ENCODE data around the gene LSS. TPM values are rescaled to one million over a fixed set of nuclear protein-coding genes. Genes with fewer than 3 reads are reported as not detected.
"Not testable (repeated sequence)": the region's sequence is repeated elsewhere in the genome, so short reads cannot be mapped to it uniquely, and the experiment has no call there.

The LSS gene
- total RNA-seq, 1 donor from 2014 or later = 83.2 TPM

DNA sequence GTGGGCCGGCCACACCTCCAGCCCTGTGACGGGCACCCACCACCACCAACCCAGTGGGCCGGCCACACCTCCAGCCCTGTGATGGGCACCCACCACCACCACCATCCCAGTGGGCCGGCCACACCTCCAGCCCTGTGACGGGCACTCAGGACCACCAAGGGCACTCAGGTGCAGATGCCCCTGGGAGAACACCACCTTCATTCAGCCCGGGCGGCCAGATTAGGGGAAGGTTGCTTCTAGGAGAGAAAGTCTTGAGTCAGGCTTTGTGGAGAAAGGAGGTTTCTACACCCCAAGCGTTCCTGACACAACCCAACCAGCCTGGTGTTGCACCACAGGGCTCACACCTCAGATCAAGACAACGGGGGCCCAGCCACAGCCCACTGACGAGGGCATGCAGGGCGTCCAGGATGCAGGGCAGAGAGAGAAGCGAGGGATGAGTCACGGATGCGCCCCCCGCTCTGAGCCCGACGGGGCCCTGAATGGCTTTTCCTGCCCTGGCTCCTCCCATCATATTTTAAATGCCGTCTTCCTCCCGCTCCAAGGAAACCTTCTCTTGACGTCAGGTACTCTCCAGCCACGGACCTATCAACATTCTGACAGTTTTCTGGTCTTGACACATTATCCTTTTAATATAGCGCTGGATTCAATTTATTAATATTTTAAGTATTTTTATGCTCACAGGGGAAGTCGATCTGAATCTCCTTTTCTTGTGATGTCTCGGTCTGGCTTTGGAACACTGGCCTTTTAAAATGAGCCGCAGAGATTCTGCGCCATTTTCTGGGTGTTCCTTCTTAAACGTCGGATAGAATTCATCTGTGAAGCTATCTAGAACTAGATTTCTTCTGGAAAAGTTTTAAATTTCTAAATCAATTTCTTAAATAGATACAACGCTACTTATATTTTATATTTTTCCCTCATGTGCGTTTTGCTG lies 43.7 kb downstream of the LSS start:
- FAIRE-seq = no peak
- Histone ChIP-seq H3K4me2 (ENCODE audit: low read length) (peak overlapping the region; percentile 90), H2AFZ (ENCODE audit: low read depth, low read length) (peak overlapping the region; percentile 70), H3K9me3 (ENCODE audit: insufficient read depth, low read depth, low read length) (no peaks in the 10 kb centered on the region), H3K4me1 (ENCODE audit: insufficient read depth, low read length) (peaks cover 20% of the 10 kb centered on the region), H3K79me2 (ENCODE audit: insufficient read depth, low read length) (no peaks in the 10 kb centered on the region), H3K27me3 (ENCODE audit: insufficient read depth, low read length) (no peaks in the 10 kb centered on the region), H3K36me3 (ENCODE audit: insufficient read depth, low read length) (no peaks in the 10 kb centered on the region), H3K27ac (ENCODE audit: low read depth, low read length) (peak overlapping the region; percentile 55), H4K20me1 (ENCODE audit: insufficient read depth, low read length) (no peaks in the 10 kb centered on the region), H3K9ac (ENCODE audit: low read length) (peak overlapping the region; percentile 68), H3K4me3 (ENCODE audit: insufficient read depth, low read depth, low read length) (peak overlapping the region; percentile 64)
- TF ChIP-seq, protein P1, sequence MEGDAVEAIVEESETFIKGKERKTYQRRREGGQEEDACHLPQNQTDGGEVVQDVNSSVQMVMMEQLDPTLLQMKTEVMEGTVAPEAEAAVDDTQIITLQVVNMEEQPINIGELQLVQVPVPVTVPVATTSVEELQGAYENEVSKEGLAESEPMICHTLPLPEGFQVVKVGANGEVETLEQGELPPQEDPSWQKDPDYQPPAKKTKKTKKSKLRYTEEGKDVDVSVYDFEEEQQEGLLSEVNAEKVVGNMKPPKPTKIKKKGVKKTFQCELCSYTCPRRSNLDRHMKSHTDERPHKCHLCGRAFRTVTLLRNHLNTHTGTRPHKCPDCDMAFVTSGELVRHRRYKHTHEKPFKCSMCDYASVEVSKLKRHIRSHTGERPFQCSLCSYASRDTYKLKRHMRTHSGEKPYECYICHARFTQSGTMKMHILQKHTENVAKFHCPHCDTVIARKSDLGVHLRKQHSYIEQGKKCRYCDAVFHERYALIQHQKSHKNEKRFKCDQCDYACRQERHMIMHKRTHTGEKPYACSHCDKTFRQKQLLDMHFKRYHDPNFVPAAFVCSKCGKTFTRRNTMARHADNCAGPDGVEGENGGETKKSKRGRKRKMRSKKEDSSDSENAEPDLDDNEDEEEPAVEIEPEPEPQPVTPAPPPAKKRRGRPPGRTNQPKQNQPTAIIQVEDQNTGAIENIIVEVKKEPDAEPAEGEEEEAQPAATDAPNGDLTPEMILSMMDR (IDR thresholded peaks at IDR 0.05; ENCODE audit: insufficient read depth, low read depth, low read length) = no peak
- no peak for TF ChIP-seq EZH2 (IDR thresholded peaks at IDR 0.05; ENCODE audit: insufficient read depth, low read length)
- H3K4me1 Mint-ChIP-seq (ENCODE audit: low read depth, unreplicated experiment) = peaks cover 21% of the 10 kb centered on the region
- H3K27ac Mint-ChIP-seq (ENCODE audit: unreplicated experiment) = peak overlapping the region; percentile 26
- H3K9me3 Mint-ChIP-seq (ENCODE audit: unreplicated experiment) = no peaks in the 10 kb centered on the region
- DNase-seq (ENCODE audit: low read depth) = peak; percentile 90
- H3K27me3 Mint-ChIP-seq (ENCODE audit: low read depth, unreplicated experiment) = no peaks in the 10 kb centered on the region
- peaks cover 2% of the 10 kb centered on the region for H3K36me3 Mint-ChIP-seq (ENCODE audit: low read depth, unreplicated experiment)
- H3K4me3 Mint-ChIP-seq (ENCODE audit: unreplicated experiment) = peak overlapping the region; percentile 85

DNA sequence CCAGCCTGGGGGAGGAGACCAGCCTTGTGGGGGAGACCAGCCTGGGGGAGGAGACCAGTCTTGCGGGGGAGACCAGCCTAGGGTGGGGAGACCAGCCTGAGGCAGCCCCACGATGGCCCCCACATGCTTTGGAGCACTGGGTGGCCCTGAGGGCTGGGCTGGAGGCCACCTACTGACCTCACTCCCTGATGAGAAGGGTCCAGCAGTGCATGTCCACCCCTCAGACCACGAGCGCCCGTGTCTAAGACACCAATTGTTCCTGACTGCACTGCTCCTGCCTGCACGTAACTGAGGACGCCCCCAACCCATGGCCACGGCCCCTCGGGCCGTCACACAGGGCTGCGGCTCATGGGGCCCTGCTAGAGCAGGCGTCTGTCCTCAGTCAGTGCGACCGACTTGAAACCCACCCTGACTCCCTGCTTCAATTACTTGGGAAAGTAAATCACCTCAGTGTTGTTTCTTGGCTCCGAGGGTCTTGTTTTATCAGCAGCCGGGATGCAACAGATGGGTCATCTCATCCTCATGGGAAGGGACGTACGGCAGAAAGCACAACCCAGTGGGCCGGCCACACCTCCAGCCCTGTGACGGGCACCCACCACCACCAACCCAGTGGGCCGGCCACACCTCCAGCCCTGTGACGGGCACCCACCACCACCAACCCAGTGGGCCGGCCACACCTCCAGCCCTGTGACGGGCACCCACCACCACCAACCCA lies 44.5 kb downstream of the LSS start, which contains the start of gene SPATC1L:
Gene SPATC1L (minus strand): TSS at position 550 of the 715 bp plus-strand sequence. CDS start 1,643 bp downstream, outside the sequence.
- H3K36me3 Mint-ChIP-seq (ENCODE audit: low read depth, unreplicated experiment) = peaks cover 2% of the 10 kb centered on the region
- Histone ChIP-seq H3K9ac (ENCODE audit: low read length) (peak within 1 kb of the TSS; percentile 80), H4K20me1 (ENCODE audit: insufficient read depth, low read length) (no peaks in the 10 kb centered on the region), H3K27me3 (ENCODE audit: insufficient read depth, low read length) (no peaks in the 10 kb centered on the region), H3K79me2 (ENCODE audit: insufficient read depth, low read length) (no peaks in the 10 kb centered on the region), H3K4me2 (ENCODE audit: low read length) (peak within 1 kb of the TSS; percentile 94), H2AFZ (ENCODE audit: low read depth, low read length) (peak within 1 kb of the TSS; percentile 76), H3K4me3 (ENCODE audit: insufficient read depth, low read depth, low read length) (peak within 1 kb of the TSS; percentile 86), H3K9me3 (ENCODE audit: insufficient read depth, low read depth, low read length) (no peaks in the 10 kb centered on the region), H3K27ac (ENCODE audit: low read depth, low read length) (peak within 1 kb of the TSS; percentile 55), H3K36me3 (ENCODE audit: insufficient read depth, low read length) (no peaks in the 10 kb centered on the region), H3K4me1 (ENCODE audit: insufficient read depth, low read length) (peaks cover 13% of the 10 kb centered on the region)
- peak within 1 kb of the TSS; percentile 26 for H3K27ac Mint-ChIP-seq (ENCODE audit: unreplicated experiment)
- H3K4me3 Mint-ChIP-seq (ENCODE audit: unreplicated experiment) = peak within 1 kb of the TSS; percentile 86
- peak; percentile 77 for DNase-seq (ENCODE audit: low read depth)
- FAIRE-seq = no peak
- TF ChIP-seq, protein P1 (IDR thresholded peaks at IDR 0.05; ENCODE audit: insufficient read depth, low read depth, low read length) = no peak
- TF ChIP-seq EZH2 (IDR thresholded peaks at IDR 0.05; ENCODE audit: insufficient read depth, low read length) = no peak
- H3K27me3 Mint-ChIP-seq (ENCODE audit: low read depth, unreplicated experiment) = no peaks in the 10 kb centered on the region
- H3K4me1 Mint-ChIP-seq (ENCODE audit: low read depth, unreplicated experiment) = peaks cover 14% of the 10 kb centered on the region
- no peaks in the 10 kb centered on the region for H3K9me3 Mint-ChIP-seq (ENCODE audit: unreplicated experiment)

DNA sequence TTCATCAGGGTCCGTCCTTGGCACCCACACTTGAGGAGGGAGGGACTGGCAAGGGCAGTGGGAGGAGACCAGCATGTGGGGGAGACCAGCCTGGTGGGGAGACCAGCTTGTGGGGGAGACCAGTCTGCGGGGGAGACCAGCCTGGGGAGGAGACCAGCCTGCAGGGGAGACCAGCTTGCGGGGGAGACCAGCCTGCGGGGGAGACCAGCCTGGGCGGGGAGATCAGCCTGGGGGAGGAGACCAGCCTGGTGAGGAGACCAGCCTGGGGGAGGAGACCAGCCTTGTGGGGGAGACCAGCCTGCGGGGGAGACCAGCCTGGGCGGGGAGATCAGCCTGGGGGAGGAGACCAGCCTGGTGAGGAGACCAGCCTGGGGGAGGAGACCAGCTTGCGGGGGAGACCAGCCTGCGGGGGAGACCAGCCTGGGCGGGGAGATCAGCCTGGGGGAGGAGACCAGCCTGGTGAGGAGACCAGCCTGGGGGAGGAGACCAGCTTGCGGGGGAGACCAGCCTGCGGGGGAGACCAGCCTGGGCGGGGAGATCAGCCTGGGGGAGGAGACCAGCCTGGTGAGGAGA lies 45.2 kb downstream of the LSS start:
- DNase-seq (ENCODE audit: low read depth); H3K27ac Mint-ChIP-seq (ENCODE audit: unreplicated experiment); H3K9me3 Mint-ChIP-seq (ENCODE audit: unreplicated experiment); FAIRE-seq; H3K4me3 ChIP-seq (ENCODE audit: insufficient read depth, low read depth, low read length); H3K4me1 ChIP-seq (ENCODE audit: insufficient read depth, low read length); H3K27ac ChIP-seq (ENCODE audit: low read depth, low read length); H3K27me3 Mint-ChIP-seq (ENCODE audit: low read depth, unreplicated experiment); H3K4me1 Mint-ChIP-seq (ENCODE audit: low read depth, unreplicated experiment); H3K36me3 ChIP-seq (ENCODE audit: insufficient read depth, low read length); H2AFZ ChIP-seq (ENCODE audit: low read depth, low read length); H3K9ac ChIP-seq (ENCODE audit: low read length); H3K79me2 ChIP-seq (ENCODE audit: insufficient read depth, low read length); H3K9me3 ChIP-seq (ENCODE audit: insufficient read depth, low read depth, low read length); H3K36me3 Mint-ChIP-seq (ENCODE audit: low read depth, unreplicated experiment); H3K27me3 ChIP-seq (ENCODE audit: insufficient read depth, low read length); H4K20me1 ChIP-seq (ENCODE audit: insufficient read depth, low read length): not testable (repeated sequence)
- peak overlapping the region; percentile 94 for H3K4me2 ChIP-seq (ENCODE audit: low read length)
- peak overlapping the region; percentile 86 for H3K4me3 Mint-ChIP-seq (ENCODE audit: unreplicated experiment)

Data from astrocyte (in vitro differentiated cells and primary cell).